NB4 (cell line): Measurements from ENCODE around the gene MRPL14.

Experiments
- DNase-seq: peaks from one replicate; pipeline ENCODE4 v3.0.0; 2010; ENCODE audit warnings: low read depth
- H3K4me3 ChIP-seq: one replicate; pipeline ENCODE4 v1.5.1; 2011; ENCODE audit warnings: mild to moderate bottlenecking, low read depth, low read length, moderate library complexity
- MYC ChIP-seq: IDR thresholded peaks from 2 replicates; pipeline ENCODE4 v1.6.1; 2011; ENCODE audit warnings: low read depth, low read length
- POLR2A ChIP-seq: IDR thresholded peaks from 2 replicates; pipeline ENCODE4 v1.6.1; 2011; ENCODE audit warnings: mild to moderate bottlenecking; ENCODE audit not compliant: insufficient read length; ENCODE audit errors: extremely low read depth
- TF ChIP-seq, protein P1 (sequence below): IDR thresholded peaks from one replicate; pipeline ENCODE4 v1.5.1; 2012; ENCODE audit warnings: low read depth, low read length
- TF ChIP-seq, protein P2 (sequence below): IDR thresholded peaks from 2 replicates; pipeline ENCODE4 v1.6.1; 2011; ENCODE audit warnings: low read depth, low read length

Gene MRPL14

DNA sequence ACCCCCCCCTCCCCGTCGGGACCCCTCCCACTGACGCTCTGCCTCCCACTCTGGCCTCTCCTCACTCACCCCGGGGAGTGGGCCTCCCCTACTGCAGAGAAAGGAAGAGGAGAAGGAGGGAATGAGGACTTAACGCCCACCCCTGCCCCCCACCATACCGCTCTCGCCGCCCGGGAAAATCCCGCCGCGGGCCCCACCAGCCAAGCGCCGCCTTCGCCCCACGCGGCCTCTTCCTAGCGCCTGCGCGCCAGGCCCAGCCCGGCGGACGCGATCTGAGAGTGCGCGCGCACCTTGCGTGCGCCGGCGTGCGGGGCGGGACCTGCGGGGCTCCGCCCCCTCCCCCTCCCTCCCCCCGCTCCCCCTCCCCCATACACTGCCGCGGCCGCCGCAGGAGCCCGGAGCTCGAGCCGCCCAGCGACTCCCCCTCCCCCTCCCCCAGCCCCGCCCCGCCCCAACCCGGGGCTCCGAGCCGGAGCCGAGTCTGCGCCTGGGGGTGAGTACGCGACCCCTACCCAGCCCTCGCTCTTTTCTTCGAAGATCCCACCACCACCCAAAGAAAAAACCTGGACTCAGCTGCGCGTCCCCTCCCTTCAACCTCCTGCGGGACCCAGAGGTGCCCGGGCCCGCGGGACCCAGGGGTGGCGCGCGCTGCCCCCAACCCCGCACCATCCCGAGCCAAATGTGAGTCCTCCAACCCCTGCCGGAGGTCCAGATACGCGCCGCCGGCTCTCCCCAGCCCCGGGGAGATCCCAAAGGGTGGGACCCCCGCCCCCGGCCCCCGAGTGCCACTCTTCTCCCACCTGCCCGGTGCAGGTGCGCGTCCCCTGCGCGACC lies at the start of gene MRPL14, which contains the start of gene TMEM63B:
TSS of gene MRPL14 (minus strand) at position 267 of the 834 bp plus-strand sequence. CDS start 10,841 bp downstream, outside the sequence.
TSS of gene TMEM63B (plus strand) at position 369 of the 834 bp plus-strand sequence. CDS start 7,031 bp downstream, outside the sequence.
- H3K4me3 ChIP-seq, result peak within 1 kb of the TSS; percentile 87
- DNase-seq, result peak; percentile 90
- TF ChIP-seq, protein P1, sequence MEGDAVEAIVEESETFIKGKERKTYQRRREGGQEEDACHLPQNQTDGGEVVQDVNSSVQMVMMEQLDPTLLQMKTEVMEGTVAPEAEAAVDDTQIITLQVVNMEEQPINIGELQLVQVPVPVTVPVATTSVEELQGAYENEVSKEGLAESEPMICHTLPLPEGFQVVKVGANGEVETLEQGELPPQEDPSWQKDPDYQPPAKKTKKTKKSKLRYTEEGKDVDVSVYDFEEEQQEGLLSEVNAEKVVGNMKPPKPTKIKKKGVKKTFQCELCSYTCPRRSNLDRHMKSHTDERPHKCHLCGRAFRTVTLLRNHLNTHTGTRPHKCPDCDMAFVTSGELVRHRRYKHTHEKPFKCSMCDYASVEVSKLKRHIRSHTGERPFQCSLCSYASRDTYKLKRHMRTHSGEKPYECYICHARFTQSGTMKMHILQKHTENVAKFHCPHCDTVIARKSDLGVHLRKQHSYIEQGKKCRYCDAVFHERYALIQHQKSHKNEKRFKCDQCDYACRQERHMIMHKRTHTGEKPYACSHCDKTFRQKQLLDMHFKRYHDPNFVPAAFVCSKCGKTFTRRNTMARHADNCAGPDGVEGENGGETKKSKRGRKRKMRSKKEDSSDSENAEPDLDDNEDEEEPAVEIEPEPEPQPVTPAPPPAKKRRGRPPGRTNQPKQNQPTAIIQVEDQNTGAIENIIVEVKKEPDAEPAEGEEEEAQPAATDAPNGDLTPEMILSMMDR, result no peak
- TF ChIP-seq MYC (peak; percentile 87), POLR2A (peak; percentile 90)
- TF ChIP-seq, protein P2, sequence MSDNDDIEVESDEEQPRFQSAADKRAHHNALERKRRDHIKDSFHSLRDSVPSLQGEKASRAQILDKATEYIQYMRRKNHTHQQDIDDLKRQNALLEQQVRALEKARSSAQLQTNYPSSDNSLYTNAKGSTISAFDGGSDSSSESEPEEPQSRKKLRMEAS, result peak; percentile 67

DNA sequence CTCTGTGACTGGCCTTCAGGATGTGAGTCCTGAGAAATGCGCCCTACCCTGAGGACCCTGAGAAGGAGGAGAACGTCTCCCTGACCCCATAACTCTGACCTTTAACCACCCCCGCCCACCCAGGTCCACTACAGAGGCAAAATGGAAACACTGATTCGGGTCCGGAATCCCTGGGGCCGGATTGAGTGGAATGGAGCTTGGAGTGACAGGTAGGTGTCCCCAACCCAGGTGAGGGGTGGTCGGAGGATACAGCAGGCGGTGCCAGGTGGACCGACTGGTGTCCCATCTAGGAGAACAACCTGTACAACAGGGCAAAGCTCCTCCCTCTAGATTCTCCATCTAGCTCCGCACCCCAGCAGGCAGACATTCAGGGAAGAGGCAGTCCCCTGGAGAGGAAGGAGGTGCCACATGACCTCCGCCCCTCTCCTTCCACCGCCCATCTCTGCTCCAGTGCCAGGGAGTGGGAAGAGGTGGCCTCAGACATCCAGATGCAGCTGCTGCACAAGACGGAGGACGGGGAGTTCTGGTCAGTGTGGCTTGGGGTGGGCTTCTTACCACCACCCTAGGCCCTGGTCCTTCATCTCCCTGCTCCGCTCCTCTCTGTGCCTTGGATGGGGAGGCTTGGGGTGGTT lies 49.0 kb upstream of the MRPL14 start:
- TF ChIP-seq MYC (no peak), POLR2A (no peak)
- TF ChIP-seq, protein P2, result no peak
- TF ChIP-seq, protein P1, result no peak
- H3K4me3 ChIP-seq, result peak overlapping the region; percentile 38
- no peak for DNase-seq

DNA sequence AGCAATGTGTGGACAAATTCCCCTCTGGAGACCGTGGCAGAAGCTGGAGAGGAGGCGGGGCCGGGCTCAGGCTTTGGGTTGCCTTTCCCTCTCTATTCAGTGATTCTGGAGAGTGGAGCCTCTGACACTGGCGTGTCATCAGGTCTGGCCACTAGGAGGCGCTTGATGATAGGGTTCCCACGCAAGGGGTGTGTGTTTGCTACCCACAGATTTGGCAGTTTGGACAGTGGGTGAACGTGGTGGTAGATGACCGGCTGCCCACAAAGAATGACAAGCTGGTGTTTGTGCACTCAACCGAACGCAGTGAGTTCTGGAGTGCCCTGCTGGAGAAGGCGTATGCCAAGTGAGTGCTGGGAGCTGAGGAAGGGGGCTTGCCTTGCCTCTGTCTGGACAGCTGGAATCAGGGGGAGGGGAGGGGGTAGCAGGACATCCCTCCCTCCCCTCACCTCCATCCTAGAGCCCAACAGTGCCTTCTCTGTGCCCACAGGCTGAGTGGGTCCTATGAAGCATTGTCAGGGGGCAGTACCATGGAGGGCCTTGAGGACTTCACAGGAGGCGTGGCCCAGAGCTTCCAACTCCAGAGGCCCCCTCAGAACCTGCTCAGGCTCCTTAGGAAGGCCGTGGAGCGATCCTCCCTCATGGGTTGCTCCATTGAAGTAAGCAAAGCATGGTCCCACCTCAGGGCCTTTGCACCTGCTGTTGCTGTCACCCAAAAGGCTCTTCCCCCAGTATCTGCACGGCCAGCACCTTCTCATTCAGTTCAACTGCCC lies 45.7 kb upstream of the MRPL14 start:
- DNase-seq, result peak; percentile 87
- TF ChIP-seq POLR2A (no peak), MYC (no peak; the same call in 1 of the 2 replicates)
- TF ChIP-seq, protein P2, result peak; percentile 68
- TF ChIP-seq, protein P1, result peak; percentile 96

DNA sequence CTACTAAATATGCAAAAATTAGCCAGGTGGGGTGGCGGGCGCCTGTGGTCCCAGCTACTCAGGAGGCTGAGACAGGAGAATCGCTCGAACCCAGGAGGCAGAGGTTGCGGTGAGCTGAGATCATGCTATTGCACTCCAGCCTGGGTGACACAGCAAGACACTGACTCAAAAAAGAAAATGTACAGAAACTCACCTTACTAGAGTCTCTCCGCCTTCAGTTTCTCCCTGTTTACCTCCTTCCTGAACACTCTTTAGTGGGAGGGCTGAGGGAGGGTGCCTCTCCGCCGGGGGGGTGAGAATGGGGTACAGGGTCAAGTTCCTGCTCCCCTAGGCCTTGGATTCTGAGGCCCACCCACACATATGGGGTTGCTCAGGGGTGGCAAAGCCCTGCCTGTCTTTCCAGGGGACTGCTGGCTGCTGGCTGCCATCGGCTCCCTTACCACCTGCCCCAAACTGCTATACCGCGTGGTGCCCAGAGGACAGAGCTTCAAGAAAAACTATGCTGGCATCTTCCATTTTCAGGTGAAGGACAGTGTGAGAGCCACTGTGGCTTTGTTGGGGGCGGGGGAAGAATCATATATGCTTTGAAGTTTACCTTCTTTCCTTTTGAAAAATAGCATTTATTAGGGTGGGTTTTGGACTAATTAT lies 44.8 kb upstream of the MRPL14 start:
- no peak overlapping the region for H3K4me3 ChIP-seq
- TF ChIP-seq, protein P2, result no peak
- TF ChIP-seq POLR2A (no peak), MYC (no peak)
- TF ChIP-seq, protein P1, result no peak
- DNase-seq, result no peak

More for the DNA sequence above, 45.7 kb upstream of the MRPL14 start:
- H3K4me3 ChIP-seq, result no peak overlapping the region
